ENCODE measurements around the gene YARS1. TPM values are rescaled to one million over a fixed set of nuclear protein-coding genes. Genes with fewer than 3 reads are reported as not detected.

The YARS1 gene
- total and polyA plus RNA-seq, 4 donors = 31.6 to 94.0 (median 52.6) TPM

GRCh38 chr1:32783851-32784250 lies 33.3 kb downstream of the YARS1 start:
- H3K27ac ChIP-seq (ENCODE audit: low read depth in 1 of 2, low read length in 2 of 2) = no peak overlapping the region
- no peak for DNase-seq (ENCODE audit: low spot score)
- H3K9me3 ChIP-seq (ENCODE audit: control insufficient read depth in 4 of 4, low read length in 3 of 4) = no peaks in the 10 kb centered on the region
- no peak for TF ChIP-seq HNF4G (IDR thresholded peaks at IDR 0.05)
- no peak for TF ChIP-seq HNF4A (conservative IDR thresholded peaks at IDR 0.05)
- no peak for TF ChIP-seq RXRA (IDR thresholded peaks at IDR 0.05)
- TF ChIP-seq FOXA2 (IDR thresholded peaks at IDR 0.05) = no peak
- no peak for TF ChIP-seq MAX (IDR thresholded peaks at IDR 0.05)
- no peak for TF ChIP-seq SP1 (IDR thresholded peaks at IDR 0.05)
- no peak for TF ChIP-seq FOXA1 (IDR thresholded peaks at IDR 0.05)
- TF ChIP-seq EGR1 (IDR thresholded peaks at IDR 0.05; ENCODE audit: low read depth in 2 of 2) = no peak
- no peak for TF ChIP-seq NR2F2 (IDR thresholded peaks at IDR 0.05)
- TF ChIP-seq REST (IDR thresholded peaks at IDR 0.05) = no peak
- no peak for TF ChIP-seq ZBTB33 (IDR thresholded peaks at IDR 0.05)
- no peak for TF ChIP-seq JUND (IDR thresholded peaks at IDR 0.05)
- TF ChIP-seq YY1 (IDR thresholded peaks at IDR 0.05) = no peak
- TF ChIP-seq RAD21 (IDR thresholded peaks at IDR 0.05) = no peak
- TF ChIP-seq TAF1 (conservative IDR thresholded peaks at IDR 0.05) = no peak
- no peak for TF ChIP-seq GABPA (IDR thresholded peaks at IDR 0.05 in 1 of 2, conservative IDR thresholded peaks at IDR 0.05 in 1 of 2)
- no peak for TF ChIP-seq ATF3 (IDR thresholded peaks at IDR 0.05)
- 97% methylated on average over 5 of the region's 5 CpGs for WGBS
- no peaks in the 10 kb centered on the region for H3K27me3 ChIP-seq (ENCODE audit: control insufficient read depth in 4 of 4, insufficient read depth in 4 of 4, low read length in 3 of 4)
- peaks cover 25 to 76% (median 61%) of the 10 kb centered on the region in 4 donors for H3K36me3 ChIP-seq (ENCODE audit: control insufficient read depth in 4 of 4, insufficient read depth in 3 of 4, low read depth in 1 of 4, low read length in 3 of 4)
- no peak overlapping the region for H3K9ac ChIP-seq (ENCODE audit: low read depth in 1 of 2, low read length in 2 of 2)
- H3K4me3 ChIP-seq (ENCODE audit: low read depth in 1 of 3, low read length in 3 of 3) = no peak overlapping the region
- no peaks in the 10 kb centered on the region for H3K4me1 ChIP-seq (ENCODE audit: control insufficient read depth in 4 of 4, insufficient read depth in 4 of 4, low read length in 3 of 4)

GRCh38 chr1:32782086-32782485 lies 35.1 kb downstream of the YARS1 start:
- H3K36me3 ChIP-seq (ENCODE audit: control insufficient read depth in 4 of 4, insufficient read depth in 3 of 4, low read depth in 1 of 4, low read length in 3 of 4) = peaks cover 25 to 80% (median 59%) of the 10 kb centered on the region in 4 donors
- no peak overlapping the region for H3K9ac ChIP-seq (ENCODE audit: low read depth in 1 of 2, low read length in 2 of 2)
- no peaks in the 10 kb centered on the region for H3K4me1 ChIP-seq (ENCODE audit: control insufficient read depth in 4 of 4, insufficient read depth in 4 of 4, low read length in 3 of 4)
- no peak overlapping the region for H3K4me3 ChIP-seq (ENCODE audit: low read depth in 1 of 3, low read length in 3 of 3)
- WGBS = 94% methylated on average over 5 of the region's 5 CpGs
- H3K27me3 ChIP-seq (ENCODE audit: control insufficient read depth in 4 of 4, insufficient read depth in 4 of 4, low read length in 3 of 4) = no peaks in the 10 kb centered on the region
- no peak overlapping the region for H3K27ac ChIP-seq (ENCODE audit: low read depth in 1 of 2, low read length in 2 of 2)
- H3K9me3 ChIP-seq (ENCODE audit: control insufficient read depth in 4 of 4, low read length in 3 of 4) = no peaks in the 10 kb centered on the region
- no peak for DNase-seq (ENCODE audit: low spot score)
- no peak for TF ChIP-seq SP1 (IDR thresholded peaks at IDR 0.05)
- no peak for TF ChIP-seq ATF3 (IDR thresholded peaks at IDR 0.05)
- no peak for TF ChIP-seq JUND (IDR thresholded peaks at IDR 0.05)
- no peak for TF ChIP-seq REST (IDR thresholded peaks at IDR 0.05)
- TF ChIP-seq HNF4A (conservative IDR thresholded peaks at IDR 0.05) = no peak
- no peak for TF ChIP-seq RAD21 (IDR thresholded peaks at IDR 0.05)
- TF ChIP-seq NR2F2 (IDR thresholded peaks at IDR 0.05) = no peak
- no peak for TF ChIP-seq FOXA2 (IDR thresholded peaks at IDR 0.05)
- no peak for TF ChIP-seq ZBTB33 (IDR thresholded peaks at IDR 0.05)
- no peak for TF ChIP-seq EGR1 (IDR thresholded peaks at IDR 0.05; ENCODE audit: low read depth in 2 of 2)
- TF ChIP-seq CTCF (IDR thresholded peaks at IDR 0.05; ENCODE audit: low read depth, low read length, missing input control) = no peak
- TF ChIP-seq FOXA1 (IDR thresholded peaks at IDR 0.05) = no peak

Measured in liver (tissue), 9 donors.